Transverse colon (tissue), 3 donors: ENCODE measurements around the gene C16orf96.

Source experiments
- CTCF ChIP-seq, 5 experiments: fragments of 200-600 bp in 3 of 5; fragments of 450-650 bp in 2 of 5; sonication (generic) in 3 of 5; IDR thresholded peaks; 1 replicate in 2 of 5; 2 replicates in 3 of 5; pipeline ENCODE4 v1.5.1; 2016 to 2017; ENCODE audit warnings: antibody characterized with exemption in 5 of 5, inconsistent platforms in 3 of 5, mild to moderate bottlenecking in 2 of 5, moderate library complexity in 1 of 5
- EP300 ChIP-seq: sonication (generic); formaldehyde crosslinking; IDR thresholded peaks from one replicate; pipeline ENCODE4 v1.6.1; 2017; ENCODE audit warnings: antibody characterized with exemption, low read depth
- POLR2A ChIP-seq: fragments of 450-650 bp; IDR thresholded peaks from one replicate; pipeline ENCODE4 v1.6.1; 2016; ENCODE audit warnings: antibody characterized with exemption, mild to moderate bottlenecking, moderate library complexity

GRCh38 chr16:4637501-4638166 lies 81.5 kb downstream of the C16orf96 start:
- TF ChIP-seq CTCF (IDR thresholded peaks at IDR 0.05) (no peak), POLR2A (no peak), EP300 (no peak)
